Measurements from ENCODE around the gene PLCB4.
A peak's percentile ranks its signal among the peaks of the same experiment; 100 is the strongest.

Gene PLCB4

DNA sequence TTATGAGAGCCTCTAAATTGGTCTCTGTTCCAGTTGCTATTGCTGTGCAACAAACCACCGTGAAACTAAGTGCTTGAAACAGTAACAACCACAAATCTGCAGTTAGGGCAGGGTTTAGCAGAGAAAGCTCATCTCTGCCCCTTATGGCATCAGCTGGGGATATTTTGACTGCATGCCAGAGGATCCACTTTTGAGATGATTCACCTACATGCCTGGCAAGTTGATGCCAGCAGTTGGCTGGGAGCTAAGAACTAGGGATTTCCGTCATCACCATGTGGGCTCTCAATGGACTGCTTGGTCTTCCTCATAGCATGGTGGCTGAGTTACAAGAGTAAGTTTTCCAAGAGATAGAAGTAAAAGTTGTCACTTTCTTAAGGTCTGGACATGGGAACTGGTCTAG lies 35.1 kb downstream of the PLCB4 start:
- DNase-seq (ENCODE audit: low read depth), result peak; percentile 2

- DNase-seq (ENCODE audit: low read depth), result no peak
Observed at GRCh38 chr20:9108260-9108659, 39.4 kb downstream of the PLCB4 start.

GRCh38 chr20:9109566-9109965 lies 40.7 kb downstream of the PLCB4 start:
- DNase-seq (ENCODE audit: low read depth), result no peak

DNA sequence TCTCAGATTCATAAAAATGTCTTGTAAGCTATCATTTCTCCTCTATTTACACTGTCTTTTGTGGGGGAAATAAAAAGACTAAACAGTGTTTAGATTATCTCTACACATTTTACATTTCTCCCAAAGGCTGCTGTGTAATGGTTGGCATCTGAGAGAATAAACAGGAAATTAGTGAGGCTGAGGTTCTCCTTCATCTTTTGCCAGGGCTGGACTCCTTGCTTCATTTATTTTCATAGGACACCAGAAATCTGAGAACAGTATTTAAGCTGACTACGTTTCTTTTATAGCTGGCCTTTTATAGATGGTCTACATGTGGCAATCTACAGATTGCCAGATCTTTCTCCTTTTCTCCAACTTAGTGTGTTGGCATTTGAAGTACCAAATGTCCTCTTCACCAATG lies 41.5 kb downstream of the PLCB4 start:
- DNase-seq (ENCODE audit: low read depth), result no peak

GRCh38 chr20:9110916-9111432 lies 42.1 kb downstream of the PLCB4 start:
- no peak for DNase-seq (ENCODE audit: low read depth)

DNA sequence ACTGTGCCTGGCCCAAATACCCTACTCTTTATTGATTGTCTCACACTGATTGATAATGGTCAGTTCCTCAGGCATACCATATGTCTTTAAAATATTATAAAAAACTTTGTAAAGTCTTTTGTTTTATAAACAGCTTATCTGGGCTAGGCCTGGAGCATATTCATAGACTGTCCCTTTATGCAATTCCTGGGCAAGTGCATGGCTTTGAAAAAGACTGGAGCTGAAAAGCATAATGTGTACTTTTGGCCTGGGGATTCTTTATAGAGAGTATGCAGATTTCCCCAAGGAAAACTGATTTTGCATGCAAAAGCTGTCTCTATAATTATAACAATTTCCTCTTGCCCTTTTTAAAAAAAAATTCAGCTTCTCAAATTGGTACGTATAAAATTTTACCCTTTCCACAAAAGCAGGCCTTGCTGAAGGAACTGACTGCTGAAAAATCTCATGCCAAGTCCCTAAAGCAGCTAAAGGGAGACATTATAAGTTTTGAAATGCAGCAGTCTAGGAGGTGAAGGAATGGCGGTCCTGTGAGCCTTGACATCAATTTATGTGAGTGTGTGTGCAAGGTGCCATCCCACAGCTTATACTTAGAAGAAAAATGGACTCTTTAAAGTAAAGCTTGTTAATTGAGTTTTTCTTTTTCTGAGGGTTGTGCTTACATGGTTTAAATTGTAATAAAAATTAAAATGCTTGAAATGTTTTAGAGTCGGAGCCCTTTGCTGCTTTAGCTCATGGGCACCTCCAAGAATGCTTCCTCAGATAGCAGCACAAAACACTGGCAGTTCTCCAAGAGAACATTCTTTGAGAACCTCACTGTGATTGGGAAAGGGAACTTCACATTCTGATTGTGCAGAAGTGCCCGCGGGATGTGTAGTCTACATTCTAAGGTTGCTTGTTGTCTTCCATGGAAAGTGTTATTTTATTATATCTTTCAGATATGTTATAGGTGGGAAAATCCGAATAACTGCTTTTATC lies 43.9 kb downstream of the PLCB4 start:
- peak; percentile 83 for DNase-seq (ENCODE audit: low read depth)

GRCh38 chr20:9114709-9115108 lies 45.8 kb downstream of the PLCB4 start:
- no peak for DNase-seq (ENCODE audit: low read depth)

- no peak for DNase-seq (ENCODE audit: low read depth)
Observed at GRCh38 chr20:9117548-9117947, 48.7 kb downstream of the PLCB4 start.

DNA sequence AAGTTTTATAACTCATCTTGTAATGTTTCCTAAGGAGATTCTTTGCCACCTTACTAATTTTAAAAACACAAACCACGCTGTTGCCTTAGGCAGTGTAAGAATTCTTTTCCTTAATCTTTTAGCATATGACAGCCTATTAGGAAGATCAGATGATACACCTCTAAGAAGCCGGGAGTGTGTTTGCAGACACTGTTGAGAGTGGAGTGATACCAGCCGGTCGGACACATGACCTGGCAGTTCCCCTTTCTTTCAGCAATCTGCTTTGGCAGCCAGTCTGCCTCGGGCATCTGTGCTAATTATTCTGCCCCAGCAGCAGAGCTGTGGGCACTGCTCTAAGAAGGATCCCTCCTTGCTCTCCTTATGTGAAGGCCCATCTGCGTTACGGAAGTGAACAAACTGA lies 50.9 kb downstream of the PLCB4 start:
- DNase-seq (ENCODE audit: low read depth), result no peak

- no peak for DNase-seq (ENCODE audit: low read depth)
Observed at GRCh38 chr20:9121211-9121610, 52.3 kb downstream of the PLCB4 start.

GRCh38 chr20:9122571-9122970 lies 53.7 kb downstream of the PLCB4 start:
- no peak for DNase-seq (ENCODE audit: low read depth)

- DNase-seq (ENCODE audit: low read depth), result no peak
Observed at GRCh38 chr20:9126527-9126926, 57.6 kb downstream of the PLCB4 start.

DNA sequence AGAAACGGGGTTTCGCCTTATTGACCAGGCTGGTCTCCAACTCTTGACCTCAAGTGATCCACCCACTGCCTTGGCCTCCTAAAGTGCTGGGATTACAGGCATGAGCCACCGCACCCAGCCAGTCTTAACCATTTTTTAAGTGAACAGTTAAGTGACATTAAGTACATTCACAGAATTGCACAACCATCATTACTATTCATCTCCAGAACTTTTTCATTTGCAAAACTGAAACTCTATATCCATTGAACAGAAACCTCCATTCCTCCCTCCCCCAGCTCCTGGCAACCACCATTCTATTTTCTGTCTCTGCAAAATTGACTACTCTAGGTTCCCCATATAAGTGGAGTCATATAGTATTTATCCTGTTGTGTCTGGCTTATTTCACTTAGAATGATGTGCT lies 59.7 kb downstream of the PLCB4 start:
- no peak for DNase-seq (ENCODE audit: low read depth)

DNA sequence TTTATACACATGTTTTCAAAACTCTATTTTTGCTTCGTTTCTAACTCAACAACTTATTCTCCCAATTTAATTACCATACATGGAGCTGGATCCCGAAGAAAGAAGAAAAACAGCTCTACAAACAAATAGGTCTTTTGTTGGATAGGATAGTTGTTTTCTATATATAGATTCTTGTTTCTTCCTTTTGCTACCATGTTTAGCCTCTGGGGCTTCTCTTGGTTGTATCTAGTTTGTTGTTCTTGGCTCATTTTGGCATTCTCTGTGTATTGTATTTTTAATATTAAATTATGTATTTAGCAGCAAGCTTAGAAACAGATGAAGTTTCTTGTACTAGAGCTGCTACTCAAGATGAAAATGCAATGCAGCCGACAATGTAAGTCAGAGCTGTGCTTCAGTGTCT lies 60.9 kb downstream of the PLCB4 start:
- no peak for DNase-seq (ENCODE audit: low read depth)

GRCh38 chr20:9130521-9130920 lies 61.6 kb downstream of the PLCB4 start:
- no peak for DNase-seq (ENCODE audit: low read depth)

- no peak for DNase-seq (ENCODE audit: low read depth)
Observed at GRCh38 chr20:9131841-9132240, 63.0 kb downstream of the PLCB4 start.

GRCh38 chr20:9134346-9134745 lies 65.5 kb downstream of the PLCB4 start:
- no peak for DNase-seq (ENCODE audit: low read depth)

DNA sequence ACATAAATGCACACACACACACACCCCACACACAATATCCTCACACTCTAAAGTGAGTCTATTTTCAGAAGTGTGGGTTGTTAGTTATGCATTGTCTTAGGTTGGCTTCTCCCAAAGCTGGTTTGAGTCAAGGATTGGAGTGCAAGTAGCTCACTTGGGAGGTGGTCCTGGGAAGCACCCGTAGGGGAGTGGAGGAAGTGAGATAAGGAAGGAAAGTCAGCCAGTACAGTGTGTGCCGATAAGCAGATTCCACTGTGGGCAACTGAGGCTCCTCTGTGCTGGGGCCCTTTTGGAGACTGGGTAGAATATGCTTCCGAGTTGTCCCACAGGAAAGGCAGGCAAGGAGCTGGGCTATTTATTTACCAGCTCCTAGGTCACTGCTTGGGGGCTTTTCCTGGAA lies 67.2 kb downstream of the PLCB4 start:
- no peak for DNase-seq (ENCODE audit: low read depth)

DNA sequence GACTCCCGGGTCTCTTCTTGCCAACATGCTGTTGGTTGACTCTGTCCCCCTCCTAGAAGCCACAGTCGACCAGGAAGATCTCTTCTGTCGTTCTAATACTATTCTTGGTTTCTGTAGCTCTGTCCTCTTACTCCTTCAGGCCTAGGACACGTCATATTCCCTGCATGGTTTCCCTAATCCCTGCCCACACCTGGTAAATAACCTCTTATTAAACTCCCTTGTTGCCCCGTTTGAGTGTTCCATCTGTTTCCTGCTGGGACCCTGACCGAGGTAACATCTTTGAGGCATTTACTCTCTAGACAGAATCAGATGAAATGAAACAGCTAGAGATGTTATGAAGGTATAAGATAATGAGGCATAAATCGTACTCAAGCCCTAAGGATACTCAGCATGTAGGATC lies 68.1 kb downstream of the PLCB4 start:
- no peak for DNase-seq (ENCODE audit: low read depth)

DNA sequence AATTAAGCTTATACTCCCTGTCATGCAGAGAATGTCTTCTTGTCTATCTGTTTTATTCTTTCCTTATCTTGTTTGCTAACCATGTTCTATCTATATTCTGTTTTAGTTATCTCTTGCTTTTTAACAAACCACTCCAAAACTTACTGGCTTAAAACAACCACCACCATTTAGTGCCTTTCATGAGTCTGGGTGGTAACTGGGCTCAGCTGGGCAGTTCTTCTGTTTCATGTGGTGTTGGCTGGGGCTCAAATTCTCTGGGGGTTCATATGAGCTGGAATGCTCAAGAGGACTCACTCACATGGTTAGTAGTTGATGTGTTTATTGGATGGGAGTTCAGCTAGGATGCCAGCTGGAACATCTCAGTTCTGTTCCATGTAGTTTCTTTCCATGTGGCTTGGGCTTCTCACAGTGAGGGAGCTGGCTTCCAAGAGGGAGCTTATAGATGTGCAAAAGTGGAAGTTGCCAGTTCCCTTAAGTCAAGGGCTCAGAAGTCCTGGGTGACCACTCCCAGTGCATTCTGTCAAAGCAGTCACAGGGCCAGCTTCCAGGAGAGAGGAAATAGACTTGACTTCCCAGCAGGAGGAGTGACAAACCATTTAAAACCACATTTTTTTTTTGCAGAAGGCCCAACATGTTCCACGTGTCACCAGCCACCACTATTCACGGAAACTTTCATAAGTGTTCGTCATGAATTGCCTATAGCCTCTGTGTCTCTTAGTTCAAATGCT lies 70.4 kb downstream of the PLCB4 start:
- DNase-seq (ENCODE audit: low read depth), result no peak

- no peak for DNase-seq (ENCODE audit: low read depth)
Observed at GRCh38 chr20:9140162-9140760, 71.4 kb downstream of the PLCB4 start.

- peak; percentile 12 for DNase-seq (ENCODE audit: low read depth)
Observed at GRCh38 chr20:9141070-9141469, 72.2 kb downstream of the PLCB4 start.

- no peak for DNase-seq (ENCODE audit: low read depth)
Observed at GRCh38 chr20:9141921-9142320, 73.0 kb downstream of the PLCB4 start.

Data from amniotic epithelial cell (primary cell).